CD4-positive, alpha-beta T cell treated with Interleukin-17A for 1 hour (primary cell): Measurements from ENCODE around the gene PTPRN2.
"Not testable (repeated sequence)": the region's sequence is repeated elsewhere in the genome, so short reads cannot be mapped to it uniquely, and the experiment has no call there.

Source experiments
- DNase-seq: peaks from one replicate; pipeline ENCODE4 v3.0.0-alpha.2; 2020

Gene PTPRN2

GRCh38 chr7:157862731-157863130 lies 724.9 kb downstream of the PTPRN2 start:
- no peak for DNase-seq

- no peak for DNase-seq
These were observed 726.1 kb downstream of the PTPRN2 start for GRCh38 chr7:157861551-157861950.

GRCh38 chr7:157861031-157861491 lies 726.6 kb downstream of the PTPRN2 start:
- DNase-seq = no peak

GRCh38 chr7:157860406-157860805 lies 727.2 kb downstream of the PTPRN2 start:
- DNase-seq = no peak

GRCh38 chr7:157859915-157860314 lies 727.7 kb downstream of the PTPRN2 start:
- no peak for DNase-seq

GRCh38 chr7:157857578-157858075 lies 730.0 kb downstream of the PTPRN2 start:
- DNase-seq = no peak

GRCh38 chr7:157856873-157857577 lies 730.6 kb downstream of the PTPRN2 start:
- no peak for DNase-seq

GRCh38 chr7:157855452-157856213 lies 732.0 kb downstream of the PTPRN2 start:
- DNase-seq = no peak

GRCh38 chr7:157855016-157855415 lies 732.6 kb downstream of the PTPRN2 start:
- DNase-seq = no peak

- peak; percentile 34 for DNase-seq
These were observed 733.3 kb downstream of the PTPRN2 start for GRCh38 chr7:157854066-157854891.

GRCh38 chr7:157853789-157854065 lies 733.9 kb downstream of the PTPRN2 start:
- DNase-seq = no peak

- DNase-seq = no peak
These were observed 734.4 kb downstream of the PTPRN2 start for GRCh38 chr7:157853076-157853788.

GRCh38 chr7:157851501-157852067 lies 736.0 kb downstream of the PTPRN2 start:
- peak; percentile 61 for DNase-seq

GRCh38 chr7:157850481-157851444 lies 736.9 kb downstream of the PTPRN2 start:
- DNase-seq = no peak

GRCh38 chr7:157849726-157850125 lies 737.9 kb downstream of the PTPRN2 start:
- DNase-seq = no peak

- DNase-seq = no peak
These were observed 738.4 kb downstream of the PTPRN2 start for GRCh38 chr7:157849341-157849596.

GRCh38 chr7:157848508-157849340 lies 738.9 kb downstream of the PTPRN2 start:
- DNase-seq = no peak

GRCh38 chr7:157847756-157848487 lies 739.7 kb downstream of the PTPRN2 start:
- not testable (repeated sequence) for DNase-seq

GRCh38 chr7:157846746-157847145 lies 740.9 kb downstream of the PTPRN2 start:
- DNase-seq = not testable (repeated sequence)

- peak; percentile 3 for DNase-seq
These were observed 741.4 kb downstream of the PTPRN2 start for GRCh38 chr7:157846271-157846670.
